Activated CD8-positive, alpha-beta memory T cell treated with anti-CD3 and anti-CD28 coated beads for 24 hours (primary cell): Measurements from ENCODE around the gene ROR1.

Source experiments
- DNase-seq: peaks from one replicate; pipeline ENCODE4 v3.0.0-alpha.2; 2020

ROR1 gene

GRCh38 chr1:64114012-64114525, 340.3 kb downstream of the ROR1 start:
- no peak for DNase-seq

GRCh38 chr1:64116537-64116936, 342.7 kb downstream of the ROR1 start:
- no peak for DNase-seq

- DNase-seq: no peak
Measured at GRCh38 chr1:64117492-64117891, 343.7 kb downstream of the ROR1 start.

- DNase-seq: no peak
Measured at GRCh38 chr1:64121766-64122385, 348.1 kb downstream of the ROR1 start.

- no peak for DNase-seq
Measured at GRCh38 chr1:64122588-64122987, 348.8 kb downstream of the ROR1 start.

- no peak for DNase-seq
Measured at GRCh38 chr1:64124704-64125440, 351.1 kb downstream of the ROR1 start.

- no peak for DNase-seq
Measured at GRCh38 chr1:64126581-64126980, 352.8 kb downstream of the ROR1 start.

- no peak for DNase-seq
Measured at GRCh38 chr1:64127297-64127696, 353.5 kb downstream of the ROR1 start.

- DNase-seq: no peak
Measured at GRCh38 chr1:64129701-64130100, 355.9 kb downstream of the ROR1 start.

- DNase-seq: no peak
Measured at GRCh38 chr1:64131155-64131554, 357.3 kb downstream of the ROR1 start.

GRCh38 chr1:64133036-64133435, 359.2 kb downstream of the ROR1 start:
- no peak for DNase-seq

- no peak for DNase-seq
Measured at GRCh38 chr1:64135462-64136223, 361.8 kb downstream of the ROR1 start.

GRCh38 chr1:64136296-64136695, 362.5 kb downstream of the ROR1 start:
- no peak for DNase-seq

- peak; percentile 81 for DNase-seq
Measured at GRCh38 chr1:64136752-64137411, 363.1 kb downstream of the ROR1 start.

GRCh38 chr1:64137412-64137803, 363.6 kb downstream of the ROR1 start:
- no peak for DNase-seq

GRCh38 chr1:64139877-64140276, 366.1 kb downstream of the ROR1 start:
- no peak for DNase-seq

- no peak for DNase-seq
Measured at GRCh38 chr1:64140596-64140995, 366.8 kb downstream of the ROR1 start.

- no peak for DNase-seq
Measured at GRCh38 chr1:64147045-64147724, 373.4 kb downstream of the ROR1 start.

GRCh38 chr1:64147759-64148158, 373.9 kb downstream of the ROR1 start:
- no peak for DNase-seq

- no peak for DNase-seq
Measured at GRCh38 chr1:64150266-64150665, 376.4 kb downstream of the ROR1 start.

- no peak for DNase-seq
Measured at GRCh38 chr1:64150729-64151230, 377.0 kb downstream of the ROR1 start.

- no peak for DNase-seq
Measured at GRCh38 chr1:64155278-64155677, 381.5 kb downstream of the ROR1 start.
